Ectodermal cell (in vitro differentiated cells): Measurements from ENCODE around the gene ADAMTS2.

ENCODE experiments used
- H3K27ac ChIP-seq: 2 replicates; pipeline ENCODE4 v1.7.0; 2013; ENCODE audit warnings: mild to moderate bottlenecking, low read depth, low read length; ENCODE audit not compliant: insufficient read depth, poor library complexity, severe bottlenecking
- H3K27me3 ChIP-seq: 2 replicates; pipeline ENCODE4 v1.7.0; 2013; ENCODE audit warnings: mild to moderate bottlenecking, low read length; ENCODE audit not compliant: insufficient read depth, control insufficient read depth, poor library complexity, severe bottlenecking
- H3K36me3 ChIP-seq: one replicate; pipeline ENCODE4 v1.7.0; 2013; ENCODE audit warnings: low read length; ENCODE audit not compliant: control insufficient read depth, insufficient read depth
- H3K4me1 ChIP-seq: one replicate; pipeline ENCODE4 v1.7.0; 2013; ENCODE audit warnings: low read length; ENCODE audit not compliant: control insufficient read depth, insufficient read depth
- H3K4me3 ChIP-seq: 2 replicates; pipeline ENCODE4 v1.7.0; 2013; ENCODE audit warnings: low read depth, low read length, control low read depth; ENCODE audit not compliant: insufficient read depth
- H3K9me3 ChIP-seq: 2 replicates; pipeline ENCODE4 v1.7.0; 2013; ENCODE audit warnings: mild to moderate bottlenecking, low read length, moderate library complexity; ENCODE audit not compliant: control insufficient read depth
- WGBS, 2 experiments: methylation state at CpG; one replicate each; pipeline ENCODE4 v1.1.7; 2013; ENCODE audit warnings: missing lambda C conversion rate in 2 of 2; 5-methylcytosine and 5-hydroxymethylcytosine counted together

Gene ADAMTS2

GRCh38 chr5:179270581-179271427, 74.5 kb downstream of the ADAMTS2 start:
- no peak overlapping the region for H3K27ac ChIP-seq
- H3K4me3 ChIP-seq, result no peak overlapping the region
- WGBS, 2 experiments, result 89 to 90% methylated on average over 15 of the region's 15 CpGs
- no peaks in the 10 kb centered on the region for H3K36me3 ChIP-seq
- H3K9me3 ChIP-seq, result no peaks in the 10 kb centered on the region
- no peaks in the 10 kb centered on the region for H3K27me3 ChIP-seq
- H3K4me1 ChIP-seq, result peaks cover 28% of the 10 kb centered on the region

DNA sequence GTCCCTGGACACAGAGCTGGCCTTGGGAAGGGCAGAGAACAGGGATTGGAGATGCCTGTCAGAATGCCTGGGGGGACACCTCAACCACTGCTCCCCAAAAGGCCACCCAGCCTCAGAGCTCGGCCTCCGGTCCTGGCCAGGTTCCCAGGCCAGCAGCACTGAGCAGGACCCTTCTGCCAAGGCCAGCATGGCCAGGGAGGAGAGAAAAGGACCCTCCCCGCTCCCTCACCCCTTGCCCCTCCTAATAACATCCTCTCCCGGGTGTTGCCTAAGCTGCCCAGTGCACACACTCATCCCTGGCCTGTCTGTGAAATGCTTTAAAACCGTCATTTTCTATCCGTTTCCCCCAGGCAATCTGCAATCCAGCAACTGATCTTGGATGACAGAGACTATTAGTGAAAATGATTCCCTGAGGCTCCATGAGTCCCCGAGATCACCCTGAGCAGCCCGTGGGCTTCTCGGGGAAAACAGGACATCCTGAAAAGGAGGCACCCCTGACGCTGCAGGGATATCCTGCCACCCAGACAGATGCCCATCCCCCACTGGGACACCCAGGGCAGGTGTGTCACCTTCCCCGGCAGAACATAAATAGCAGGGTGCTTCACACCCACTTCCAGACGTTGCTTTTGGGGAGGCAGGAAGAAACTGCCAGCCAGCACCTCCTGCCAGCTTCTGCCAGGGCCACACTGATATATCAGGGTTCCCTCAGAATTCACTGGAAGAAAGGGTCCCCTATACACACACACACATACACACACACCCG, 75.3 kb downstream of the ADAMTS2 start:
- H3K36me3 ChIP-seq, result no peaks in the 10 kb centered on the region
- no peak overlapping the region for H3K4me3 ChIP-seq
- H3K27me3 ChIP-seq, result no peaks in the 10 kb centered on the region
- WGBS, 2 experiments, result 93 to 95% methylated on average over 13 of the region's 13 CpGs
- peaks cover 37% of the 10 kb centered on the region for H3K4me1 ChIP-seq
- no peaks in the 10 kb centered on the region for H3K9me3 ChIP-seq
- no peak overlapping the region for H3K27ac ChIP-seq

DNA sequence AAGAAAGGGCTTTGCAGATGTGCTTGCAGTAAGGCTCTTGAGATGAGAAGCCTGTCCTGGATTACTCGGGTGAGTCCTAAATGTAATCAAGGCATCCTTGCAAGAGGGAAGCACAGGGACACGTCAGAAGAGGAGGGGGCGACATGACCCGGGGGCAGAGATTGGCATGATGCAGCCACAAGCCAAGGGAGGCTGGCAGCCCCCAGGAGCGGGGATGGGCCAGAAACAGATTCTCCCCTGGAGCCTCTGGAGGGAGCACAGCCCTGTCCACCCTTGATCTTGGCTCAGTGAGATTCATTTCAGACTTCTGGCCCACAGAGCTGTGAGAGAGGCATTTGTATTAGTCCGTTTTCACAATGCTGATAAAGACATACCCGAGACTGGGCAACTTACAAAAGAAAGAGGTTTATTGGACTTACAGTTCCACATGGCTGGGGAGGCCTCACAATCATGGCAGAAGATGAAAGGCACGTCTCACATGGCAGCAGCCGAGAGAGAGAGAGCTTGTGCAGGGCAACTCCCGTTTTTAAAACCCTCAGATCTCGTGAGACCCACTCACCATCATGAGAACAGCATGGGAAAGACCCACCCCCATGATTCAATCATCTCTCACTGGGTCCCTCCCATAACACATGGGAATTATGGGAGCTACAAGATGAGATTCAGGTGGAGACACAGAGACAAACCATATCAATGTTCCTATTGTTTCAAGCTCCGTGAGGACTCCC, 76.1 kb downstream of the ADAMTS2 start:
- H3K4me1 ChIP-seq, result peaks cover 37% of the 10 kb centered on the region
- no peak overlapping the region for H3K27ac ChIP-seq

GRCh38 chr5:179268399-179268952, 76.8 kb downstream of the ADAMTS2 start:
- Histone ChIP-seq H3K9me3 (no peaks in the 10 kb centered on the region), H3K36me3 (no peaks in the 10 kb centered on the region), H3K27ac (no peak overlapping the region), H3K4me1 (peaks cover 35% of the 10 kb centered on the region), H3K4me3 (no peak overlapping the region), H3K27me3 (no peaks in the 10 kb centered on the region)
- WGBS, 2 experiments, result 89 to 90% methylated on average over 16 of the region's 16 CpGs

More for the DNA sequence above, 76.1 kb downstream of the ADAMTS2 start:
- Histone ChIP-seq H3K9me3 (no peaks in the 10 kb centered on the region), H3K36me3 (no peaks in the 10 kb centered on the region), H3K27me3 (no peaks in the 10 kb centered on the region), H3K4me3 (no peak overlapping the region)
- WGBS, 2 experiments, result 93 to 95% methylated on average over 12 of the region's 12 CpGs

GRCh38 chr5:179267671-179268083, 77.6 kb downstream of the ADAMTS2 start:
- Histone ChIP-seq H3K9me3 (no peaks in the 10 kb centered on the region), H3K27ac (no peak overlapping the region), H3K4me1 (peaks cover 27% of the 10 kb centered on the region), H3K27me3 (no peaks in the 10 kb centered on the region), H3K36me3 (no peaks in the 10 kb centered on the region), H3K4me3 (no peak overlapping the region)
- 86 to 92% methylated on average over 10 of the region's 10 CpGs for WGBS, 2 experiments

- Histone ChIP-seq H3K9me3 (no peaks in the 10 kb centered on the region), H3K4me3 (no peak overlapping the region), H3K27ac (no peak overlapping the region), H3K36me3 (no peaks in the 10 kb centered on the region), H3K27me3 (no peaks in the 10 kb centered on the region), H3K4me1 (peaks cover 24% of the 10 kb centered on the region)
- 85% methylated on average over 17 of the region's 17 CpGs for WGBS, 2 experiments
Observed at GRCh38 chr5:179267071-179267670, 78.1 kb downstream of the ADAMTS2 start.

GRCh38 chr5:179266291-179267070, 78.8 kb downstream of the ADAMTS2 start:
- Histone ChIP-seq H3K27ac (no peak overlapping the region), H3K4me1 (peaks cover 22% of the 10 kb centered on the region)
- 88% methylated on average over 13 of the region's 13 CpGs for WGBS, 2 experiments

GRCh38 chr5:179265514-179266290, 79.6 kb downstream of the ADAMTS2 start:
- H3K4me3 ChIP-seq, result no peak overlapping the region
- peaks cover 18% of the 10 kb centered on the region for H3K4me1 ChIP-seq
- H3K36me3 ChIP-seq, result no peaks in the 10 kb centered on the region
- H3K27me3 ChIP-seq, result no peaks in the 10 kb centered on the region
- H3K9me3 ChIP-seq, result no peaks in the 10 kb centered on the region
- 61 to 64% methylated on average over 35 of the region's 35 CpGs for WGBS, 2 experiments
- H3K27ac ChIP-seq, result no peak overlapping the region

More at GRCh38 chr5:179266291-179267070, 78.8 kb downstream of the ADAMTS2 start:
- no peaks in the 10 kb centered on the region for H3K27me3 ChIP-seq
- H3K9me3 ChIP-seq, result no peaks in the 10 kb centered on the region
- no peaks in the 10 kb centered on the region for H3K36me3 ChIP-seq
- no peak overlapping the region for H3K4me3 ChIP-seq
